22Rv1 (cell line): Measurements from ENCODE around the gene ATOX1.

Experiments
- CTCF ChIP-seq: fragments of 450-650 bp; IDR thresholded peaks from 2 replicates; pipeline ENCODE4 v1.5.1; 2017; ENCODE audit warnings: mild to moderate bottlenecking
- ZFX ChIP-seq: fragments of 450-650 bp; IDR thresholded peaks from 2 replicates; pipeline ENCODE4 v1.6.1; 2017; ENCODE audit warnings: antibody characterized with exemption, borderline replicate concordance

- no peak for TF ChIP-seq CTCF
- no peak for TF ChIP-seq ZFX
These were observed 18.5 kb downstream of the ATOX1 start for GRCh38 chr5:151739939-151740335.
